Astrocyte (in vitro differentiated cells and primary cell): ENCODE measurements around the gene MARK2.

Experiments used
- CTCF ChIP-seq: IDR thresholded peaks from 2 replicates; pipeline ENCODE4 v1.5.1; 2011; ENCODE audit warnings: low read depth, mild to moderate bottlenecking, inconsistent platforms, low read length, moderate library complexity; ENCODE audit not compliant: insufficient read depth
- EZH2 ChIP-seq: IDR thresholded peaks from 2 replicates; pipeline ENCODE4 v1.6.1; 2012; ENCODE audit warnings: mild to moderate bottlenecking, low read length, inconsistent platforms; ENCODE audit not compliant: insufficient read depth

GRCh38 chr11:63829823-63830489, 9.0 kb upstream of the MARK2 start:
- TF ChIP-seq CTCF, result no peak
- no peak for TF ChIP-seq EZH2
